HepG2 (cell line): ENCODE data around the gene LIPC. TPM values are rescaled to one million over a fixed set of nuclear protein-coding genes. Genes with fewer than 3 reads are reported as not detected.

Experiments used
- ATAC-seq: fragments of 200-7000 bp; cut with Tn5 transposase; 3 replicates; pipeline ENCODE4 v1.9.1; 2020; ENCODE audit warnings: mild to moderate bottlenecking, moderate library complexity
- BruUV-seq: library from RNA; stranded (reverse); fragments of 400-500 nt; replicated peaks from 2 replicates; lab custom pipeline; 2021; lab: Mats Ljungman, UMichigan
- CTCF ChIA-PET: fragments of 300-600 bp; formaldehyde crosslinking; extraction: SDS; loops from one replicate; lab custom pipeline; 2021; ENCODE audit warnings: low total read pairs, inconsistent platforms, low intra/inter-chr PET ratio; lab: Yijun Ruan, JAX
- POLR2A ChIA-PET: fragments of 350-600 bp; sonication (Branson Sonifier 250); formaldehyde crosslinking; loops from one replicate; lab custom pipeline; 2020; ENCODE audit warnings: antibody characterized with exemption, inconsistent platforms; lab: Yijun Ruan, JAX
- DNase-seq: peaks from one replicate; pipeline ENCODE4 v3.0.0-alpha.2; 2015; ENCODE audit warnings: low spot score
- FAIRE-seq: peaks from 3 replicates; lab custom pipeline; 2011; peaks lifted over from hg19 to GRCh38; lab: Jason Lieb, UNC
- H2AFZ ChIP-seq: one replicate; pipeline ENCODE4 v1.6.1; 2011; ENCODE audit warnings: low read length, inconsistent platforms
- H3K27ac ChIP-seq: fragments of 300-600 bp; 3 replicates; pipeline ENCODE4 v1.8.0; 2011; ENCODE audit warnings: mixed run types, mild to moderate bottlenecking, mixed read lengths, low read length, inconsistent platforms; ENCODE audit not compliant: insufficient read depth; ENCODE audit errors: extremely low read length
- H3K27me3 ChIP-seq, 2 experiments: fragments of 200-600 bp in 1 of 2; 2 replicates in 1 of 2; 3 replicates in 1 of 2; pipeline versions ENCODE4 v1.6.0 to v1.8.0; 2011; ENCODE audit warnings: low read length in 2 of 2, mild to moderate bottlenecking in 2 of 2, moderate library complexity in 2 of 2, inconsistent platforms in 1 of 2; ENCODE audit not compliant: insufficient read depth in 2 of 2, control insufficient read depth in 1 of 2
- H3K36me3 ChIP-seq, 2 experiments: fragments of 200-600 bp in 1 of 2; replicated peaks in 1 of 2; 2 replicates in 1 of 2; 3 replicates in 1 of 2; pipeline versions ENCODE4 v1.5.1 to v1.8.0; 2011; ENCODE audit warnings: low read length in 2 of 2, inconsistent platforms in 1 of 2; ENCODE audit not compliant: insufficient read depth in 2 of 2, control insufficient read depth in 1 of 2
- H3K4me1 ChIP-seq: 2 replicates; pipeline ENCODE4 v1.5.1; 2012; ENCODE audit warnings: low read length, inconsistent platforms; ENCODE audit not compliant: insufficient read depth
- H3K4me2 ChIP-seq: 2 replicates; pipeline ENCODE4 v1.6.0; 2011; ENCODE audit warnings: low read depth, low read length, inconsistent platforms
- H3K4me3 ChIP-seq, 3 experiments: fragments of 200-600 bp in 1 of 3; sonication (generic), shearing (Covaris generic) in 1 of 3; replicated peaks in 1 of 3; 2 replicates each; pipeline ENCODE4 v1.5.1; 2011 to 2016; ENCODE audit warnings: low read length in 3 of 3, inconsistent platforms in 2 of 3, low read depth in 2 of 3, mild to moderate bottlenecking in 2 of 3, control low read depth in 1 of 3, mixed read lengths in 1 of 3; ENCODE audit not compliant: insufficient read depth in 1 of 3
- H3K79me2 ChIP-seq: one replicate; pipeline ENCODE4 v1.6.1; 2011; ENCODE audit warnings: low read length, inconsistent platforms; ENCODE audit not compliant: insufficient read depth
- H3K9ac ChIP-seq: 2 replicates; pipeline ENCODE4 v1.6.0; 2011; ENCODE audit warnings: mild to moderate bottlenecking, low read depth, low read length, inconsistent platforms; ENCODE audit not compliant: insufficient read depth
- H3K9me3 ChIP-seq: 2 replicates; pipeline ENCODE4 v1.5.1; 2012; ENCODE audit warnings: mild to moderate bottlenecking, low read length
- H4K20me1 ChIP-seq: 2 replicates; pipeline ENCODE4 v1.6.0; 2011; ENCODE audit warnings: inconsistent platforms, mild to moderate bottlenecking, low read length, moderate library complexity; ENCODE audit not compliant: insufficient read depth
- CCAR2 ChIP-seq: fragments of 200-400 bp; formaldehyde crosslinking; optimal IDR thresholded peaks from 2 replicates; pipeline ENCODE3; 2018; ENCODE audit warnings: low read depth, mild to moderate bottlenecking, low read length, moderate library complexity
- FLYWCH1 ChIP-seq: sonication (generic); formaldehyde crosslinking; IDR thresholded peaks from 2 replicates; pipeline ENCODE4 v1.8.1; 2023; ENCODE audit warnings: mild to moderate bottlenecking, missing genetic modification reagents
- FOXA1 ChIP-seq, 2 experiments: fragments of 450-650 bp in 1 of 2; sonication (generic) in 1 of 2; formaldehyde crosslinking in 1 of 2; IDR thresholded peaks; 2 replicates each; pipeline versions ENCODE4 v1.4.0 to v1.6.1; 2016 to 2020; ENCODE audit warnings: missing genetic modification reagents in 1 of 2
- MIER3 ChIP-seq: IDR thresholded peaks from 2 replicates; pipeline ENCODE4 v1.6.1; 2016; ENCODE audit warnings: missing compliant biosample characterization, borderline replicate concordance
- NONO ChIP-seq, 2 experiments: fragments of 450-650 bp in 1 of 2; sonication (generic) in 1 of 2; formaldehyde crosslinking in 1 of 2; IDR thresholded peaks in 1 of 2; conservative IDR thresholded peaks in 1 of 2; 2 replicates each; pipeline versions ENCODE4 v1.6.1 to v1.8.0; 2017 to 2022; ENCODE audit warnings: mild to moderate bottlenecking in 1 of 2, missing genetic modification reagents in 1 of 2, moderate library complexity in 1 of 2
- RXRB ChIP-seq: IDR thresholded peaks from 2 replicates; pipeline ENCODE4 v1.6.1; 2016; ENCODE audit warnings: borderline replicate concordance, missing genetic modification reagents, missing compliant biosample characterization
- SNAI1 ChIP-seq: sonication (generic); formaldehyde crosslinking; IDR thresholded peaks from 2 replicates; pipeline ENCODE4 v1.5.0; 2020; ENCODE audit warnings: mild to moderate bottlenecking, missing genetic modification reagents, borderline replicate concordance
- SOX13 ChIP-seq, 3 experiments: fragments of 450-650 bp in 1 of 3; sonication (generic) in 1 of 3; formaldehyde crosslinking in 1 of 3; IDR thresholded peaks in 2 of 3; conservative IDR thresholded peaks in 1 of 3; 2 replicates each; pipeline versions ENCODE4 v1.5.0 to v1.6.1; 2016 to 2020; ENCODE audit warnings: antibody characterized with exemption in 1 of 3, mild to moderate bottlenecking in 1 of 3, missing compliant biosample characterization in 1 of 3, missing genetic modification reagents in 1 of 3, moderate library complexity in 1 of 3
- SSRP1 ChIP-seq: IDR thresholded peaks from 2 replicates; pipeline ENCODE4 v1.6.1; 2016; ENCODE audit warnings: control low read depth
- TAF15 ChIP-seq: fragments of 200-400 bp; formaldehyde crosslinking; IDR thresholded peaks from one replicate; pipeline ENCODE4 v1.6.1; 2018; ENCODE audit warnings: mild to moderate bottlenecking, low read depth, low read length; ENCODE audit not compliant: poor library complexity, severe bottlenecking
- XBP1 ChIP-seq: sonication (generic); formaldehyde crosslinking; IDR thresholded peaks from 2 replicates; pipeline ENCODE4 v1.5.0; 2020; ENCODE audit warnings: missing genetic modification reagents
- ZBTB8A ChIP-seq: sonication (generic); formaldehyde crosslinking; IDR thresholded peaks from 2 replicates; pipeline ENCODE4 v1.4.0; 2020; ENCODE audit warnings: mild to moderate bottlenecking, low read depth, missing genetic modification reagents, borderline replicate concordance
- ZFP36 ChIP-seq: fragments of 150-350 bp; IDR thresholded peaks from 2 replicates; pipeline ENCODE4 v1.6.1; 2018; ENCODE audit warnings: borderline replicate concordance, low read length, low read depth; ENCODE audit not compliant: partially characterized antibody
- ZNF720 ChIP-seq: sonication (generic); formaldehyde crosslinking; IDR thresholded peaks from 2 replicates; pipeline ENCODE4 v1.4.0; 2020; ENCODE audit warnings: missing genetic modification reagents
- WGBS: methylation state at CpG from one replicate; pipeline ENCODE4 v1.1.6; 2017; ENCODE audit warnings: low lambda C conversion rate; 5-methylcytosine and 5-hydroxymethylcytosine counted together
- in situ Hi-C: cut with HindIII; loops from 2 replicates; pipeline ENCODE4 v1.10.0; 2017; ENCODE audit warnings: low pct_unique_long_range_greater_than_20kb; ENCODE audit not compliant: extremely low pct_ligation_motif_present
- intact Hi-C: fragments of 100-400 bp; cut with micrococcal nuclease; formaldehyde crosslinking; loops from one replicate; pipeline ENCODE4 v1.10.0; 2022; ENCODE audit not compliant: unreplicated experiment
- polyA plus RNA-seq, 8 experiments: library from polyadenylated mRNA; depleted of rRNA in 3 of 8; stranded (reverse) in 7 of 8; unstranded in 1 of 8; fragments of >200 nt; fragmentation: Illumina TruSeq in 4 of 8; extraction: Trizol in 4 of 8; gene quantifications; 2 replicates each; pipeline versions ENCODE4 v1.2.1 to v1.2.3, GENCODE V29; 2011 to 2016; ENCODE audit warnings: low read depth in 4 of 8, missing spikeins in 1 of 8, mixed read lengths in 1 of 8; ENCODE audit not compliant: insufficient read depth in 1 of 8
- total RNA-seq, 5 experiments: library from RNA; depleted of rRNA; stranded (reverse); fragments of >200 nt; fragmentation: Illumina TruSeq; extraction: Trizol; gene quantifications; 2 replicates each; pipeline ENCODE4 v1.2.3, GENCODE V29; 2016; ENCODE audit warnings: low read depth in 1 of 5
- TF ChIP-seq, protein P1 (sequence below): sonication (generic); formaldehyde crosslinking; conservative IDR thresholded peaks from 2 replicates; pipeline ENCODE4 v1.8.1; 2023; ENCODE audit warnings: missing genetic modification reagents
- TF ChIP-seq, protein P2 (sequence below): sonication (generic); formaldehyde crosslinking; IDR thresholded peaks from 2 replicates; pipeline ENCODE4 v1.4.0; 2020; ENCODE audit warnings: missing genetic modification reagents, borderline replicate concordance
- TF ChIP-seq, protein P3 (sequence below): sonication (generic); formaldehyde crosslinking; IDR thresholded peaks from 2 replicates; pipeline ENCODE4 v1.4.0; 2020; ENCODE audit warnings: mild to moderate bottlenecking, missing genetic modification reagents

LIPC gene
- total and polyA plus RNA-seq, 2 of the 13 experiments (the other 11 are each of a cell fraction or from before 2014, with no cell fraction given): 26.0 to 38.0 TPM

DNA sequence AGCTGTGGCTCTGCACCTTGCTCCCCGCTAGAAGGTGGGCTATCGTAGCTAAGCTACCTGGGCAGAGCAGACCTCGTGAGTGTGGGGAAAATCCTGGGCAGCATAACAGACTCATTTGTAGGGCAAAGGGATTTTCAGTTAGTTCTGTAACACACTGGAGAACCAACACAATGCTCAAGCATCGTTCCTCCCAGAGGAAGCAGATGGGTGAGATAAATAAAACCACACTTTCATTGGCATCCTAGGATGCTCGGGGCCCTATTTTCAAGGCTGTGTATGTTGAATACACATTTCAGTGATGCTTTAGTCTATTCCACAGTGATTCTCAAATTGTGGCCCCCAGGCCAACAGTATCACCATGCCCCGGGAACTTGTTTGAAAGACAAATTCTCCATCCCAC is 20.0 kb downstream of the LIPC start:
- FAIRE-seq: no peak
- WGBS: 94% methylated on average over 6 of the region's 6 CpGs

DNA sequence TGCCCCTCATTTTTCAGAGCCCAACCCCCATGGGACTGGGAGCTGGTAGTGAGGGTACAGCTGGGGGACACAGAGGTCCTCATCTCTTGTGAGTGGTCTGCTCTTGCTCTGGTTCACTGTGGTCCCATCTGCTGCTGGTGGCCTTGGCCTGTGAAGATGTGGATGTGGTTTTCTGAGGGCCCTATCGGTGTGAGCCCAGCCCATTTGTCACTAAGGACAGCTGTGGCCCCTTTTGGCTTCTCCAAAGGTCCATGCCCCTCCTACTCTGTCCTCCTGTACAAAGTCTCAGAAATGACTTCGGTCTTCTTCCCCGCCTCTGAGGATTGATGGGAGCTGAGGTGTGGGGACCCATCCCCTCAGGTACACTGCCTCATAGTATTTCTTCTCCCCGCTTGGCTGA is 21.0 kb downstream of the LIPC start:
- ChIA-PET CTCF (no interaction called here), POLR2A (no interaction called here)
- WGBS: 92% methylated on average over 3 of the region's 4 CpGs
- ATAC-seq (no peak), FAIRE-seq (no peak), DNase-seq (no peak)
- Histone ChIP-seq H3K36me3 (no peaks in the 10 kb centered on the region; a peak in 1 of 5 replicates), H3K79me2 (no peaks in the 10 kb centered on the region), H3K4me2 (no peak overlapping the region), H3K9me3 (no peaks in the 10 kb centered on the region), H4K20me1 (no peaks in the 10 kb centered on the region), H3K4me1 (peaks cover 36% of the 10 kb centered on the region), H3K4me3 (no peak overlapping the region), H3K9ac (no peak overlapping the region), H2AFZ (no peak overlapping the region), H3K27ac (no peak overlapping the region), H3K27me3 (no peaks in the 10 kb centered on the region)
- in situ Hi-C loops (no loop called here), intact Hi-C loops (no loop called here)
- no TSS peak for BruUV-seq
- TF ChIP-seq, protein P1, sequence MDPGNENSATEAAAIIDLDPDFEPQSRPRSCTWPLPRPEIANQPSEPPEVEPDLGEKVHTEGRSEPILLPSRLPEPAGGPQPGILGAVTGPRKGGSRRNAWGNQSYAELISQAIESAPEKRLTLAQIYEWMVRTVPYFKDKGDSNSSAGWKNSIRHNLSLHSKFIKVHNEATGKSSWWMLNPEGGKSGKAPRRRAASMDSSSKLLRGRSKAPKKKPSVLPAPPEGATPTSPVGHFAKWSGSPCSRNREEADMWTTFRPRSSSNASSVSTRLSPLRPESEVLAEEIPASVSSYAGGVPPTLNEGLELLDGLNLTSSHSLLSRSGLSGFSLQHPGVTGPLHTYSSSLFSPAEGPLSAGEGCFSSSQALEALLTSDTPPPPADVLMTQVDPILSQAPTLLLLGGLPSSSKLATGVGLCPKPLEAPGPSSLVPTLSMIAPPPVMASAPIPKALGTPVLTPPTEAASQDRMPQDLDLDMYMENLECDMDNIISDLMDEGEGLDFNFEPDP (CRISPR knock-in tag): no peak
- TF ChIP-seq TAF15: no peak
- no peak for TF ChIP-seq SOX13 (IDR thresholded peaks at IDR 0.05)
- no peak for TF ChIP-seq SOX13 (CRISPR knock-in tag; conservative IDR thresholded peaks at IDR 0.05 in 1 of 2, IDR thresholded peaks at IDR 0.05 in 1 of 2)
- no peak for TF ChIP-seq SNAI1 (CRISPR knock-in tag)
- TF ChIP-seq, protein P2, sequence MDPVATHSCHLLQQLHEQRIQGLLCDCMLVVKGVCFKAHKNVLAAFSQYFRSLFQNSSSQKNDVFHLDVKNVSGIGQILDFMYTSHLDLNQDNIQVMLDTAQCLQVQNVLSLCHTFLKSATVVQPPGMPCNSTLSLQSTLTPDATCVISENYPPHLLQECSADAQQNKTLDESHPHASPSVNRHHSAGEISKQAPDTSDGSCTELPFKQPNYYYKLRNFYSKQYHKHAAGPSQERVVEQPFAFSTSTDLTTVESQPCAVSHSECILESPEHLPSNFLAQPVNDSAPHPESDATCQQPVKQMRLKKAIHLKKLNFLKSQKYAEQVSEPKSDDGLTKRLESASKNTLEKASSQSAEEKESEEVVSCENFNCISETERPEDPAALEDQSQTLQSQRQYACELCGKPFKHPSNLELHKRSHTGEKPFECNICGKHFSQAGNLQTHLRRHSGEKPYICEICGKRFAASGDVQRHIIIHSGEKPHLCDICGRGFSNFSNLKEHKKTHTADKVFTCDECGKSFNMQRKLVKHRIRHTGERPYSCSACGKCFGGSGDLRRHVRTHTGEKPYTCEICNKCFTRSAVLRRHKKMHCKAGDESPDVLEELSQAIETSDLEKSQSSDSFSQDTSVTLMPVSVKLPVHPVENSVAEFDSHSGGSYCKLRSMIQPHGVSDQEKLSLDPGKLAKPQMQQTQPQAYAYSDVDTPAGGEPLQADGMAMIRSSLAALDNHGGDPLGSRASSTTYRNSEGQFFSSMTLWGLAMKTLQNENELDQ (CRISPR knock-in tag): no peak
- TF ChIP-seq CCAR2: no peak
- TF ChIP-seq MIER3 (CRISPR knock-in tag): no peak
- no peak for TF ChIP-seq ZBTB8A (CRISPR knock-in tag)

More for the DNA sequence above, 20.0 kb downstream of the LIPC start:
- BruUV-seq: no TSS peak
- Histone ChIP-seq H4K20me1 (no peaks in the 10 kb centered on the region), H3K36me3 (no peaks in the 10 kb centered on the region; a peak in 1 of 5 replicates), H2AFZ (no peak overlapping the region), H3K4me3 (no peak overlapping the region), H3K9ac (no peak overlapping the region), H3K27ac (no peak overlapping the region), H3K4me1 (peaks cover 35% of the 10 kb centered on the region), H3K27me3 (no peaks in the 10 kb centered on the region), H3K4me2 (no peak overlapping the region), H3K9me3 (no peaks in the 10 kb centered on the region), H3K79me2 (no peaks in the 10 kb centered on the region)
- ATAC-seq (no peak), DNase-seq (no peak)
- intact Hi-C loops: no loop called here
- POLR2A ChIA-PET: no interaction called here
- TF ChIP-seq XBP1 (CRISPR knock-in tag) (no peak), FOXA1 (IDR thresholded peaks at IDR 0.05) (no peak), FOXA1 (CRISPR knock-in tag; IDR thresholded peaks at IDR 0.05) (no peak), SSRP1 (CRISPR knock-in tag) (no peak), RXRB (CRISPR knock-in tag) (no peak), FLYWCH1 (CRISPR knock-in tag) (no peak), ZFP36 (no peak), NONO (IDR thresholded peaks at IDR 0.05) (no peak), NONO (CRISPR knock-in tag; conservative IDR thresholded peaks at IDR 0.05) (no peak), ZNF720 (CRISPR knock-in tag) (no peak)
- TF ChIP-seq, protein P3, sequence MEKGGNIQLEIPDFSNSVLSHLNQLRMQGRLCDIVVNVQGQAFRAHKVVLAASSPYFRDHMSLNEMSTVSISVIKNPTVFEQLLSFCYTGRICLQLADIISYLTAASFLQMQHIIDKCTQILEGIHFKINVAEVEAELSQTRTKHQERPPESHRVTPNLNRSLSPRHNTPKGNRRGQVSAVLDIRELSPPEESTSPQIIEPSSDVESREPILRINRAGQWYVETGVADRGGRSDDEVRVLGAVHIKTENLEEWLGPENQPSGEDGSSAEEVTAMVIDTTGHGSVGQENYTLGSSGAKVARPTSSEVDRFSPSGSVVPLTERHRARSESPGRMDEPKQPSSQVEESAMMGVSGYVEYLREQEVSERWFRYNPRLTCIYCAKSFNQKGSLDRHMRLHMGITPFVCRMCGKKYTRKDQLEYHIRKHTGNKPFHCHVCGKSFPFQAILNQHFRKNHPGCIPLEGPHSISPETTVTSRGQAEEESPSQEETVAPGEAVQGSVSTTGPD (CRISPR knock-in tag): no peak
- in situ Hi-C loops: no loop called here
- CTCF ChIA-PET: no interaction called here
